Stimulated activated CD4-positive, alpha-beta T cell treated with anti-CD3 and anti-CD28 coated beads, TNF-alpha, amount 100 ng/mL, for 24 hours (primary cell): Measurements from ENCODE around the gene PDK3.

Experiments
- DNase-seq, 3 experiments: peaks; one replicate each; pipeline ENCODE4 v3.0.0-alpha.2; 2020; ENCODE audit warnings: low read depth in 3 of 3

Gene PDK3

DNA sequence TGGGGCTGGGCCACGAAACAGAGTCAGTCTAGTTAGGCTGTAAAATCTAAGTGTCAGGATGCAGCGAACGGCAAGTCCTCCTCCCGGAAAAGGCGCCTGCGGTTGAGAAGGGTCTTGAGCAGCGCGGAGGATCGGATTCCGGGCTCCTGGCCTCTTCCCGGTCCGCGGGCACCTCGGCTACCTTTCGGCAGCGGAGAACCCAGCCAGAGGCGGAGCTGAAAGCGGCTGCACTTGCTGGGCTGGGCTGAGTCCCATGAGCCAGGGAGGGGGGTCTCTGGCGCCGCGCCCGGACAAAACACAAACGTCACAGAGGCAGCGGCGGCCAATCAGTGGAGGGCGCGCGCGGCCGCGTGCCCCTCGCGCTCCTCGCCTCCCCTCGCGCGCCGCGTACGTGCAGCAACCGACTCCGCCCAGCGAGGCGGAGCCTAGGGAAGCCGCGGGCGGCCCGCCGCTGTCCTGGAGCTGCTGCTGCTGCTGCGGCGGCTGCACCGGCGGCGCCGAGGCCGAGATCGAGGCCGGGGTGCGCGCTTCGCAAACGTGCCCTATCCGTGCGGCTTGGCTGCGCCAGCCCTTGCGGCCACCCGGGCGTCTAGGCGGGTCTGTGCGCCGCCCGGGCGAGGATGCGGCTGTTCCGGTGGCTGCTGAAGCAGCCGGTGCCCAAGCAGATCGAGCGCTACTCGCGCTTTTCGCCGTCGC lies at the start of gene PDK3:
TSS of gene PDK3 (plus strand) at position 451 of the 696 bp plus-strand sequence. CDS start at position 621, 170 bp downstream.
- peak; percentile 64 to 82 (median 67) for DNase-seq

DNA sequence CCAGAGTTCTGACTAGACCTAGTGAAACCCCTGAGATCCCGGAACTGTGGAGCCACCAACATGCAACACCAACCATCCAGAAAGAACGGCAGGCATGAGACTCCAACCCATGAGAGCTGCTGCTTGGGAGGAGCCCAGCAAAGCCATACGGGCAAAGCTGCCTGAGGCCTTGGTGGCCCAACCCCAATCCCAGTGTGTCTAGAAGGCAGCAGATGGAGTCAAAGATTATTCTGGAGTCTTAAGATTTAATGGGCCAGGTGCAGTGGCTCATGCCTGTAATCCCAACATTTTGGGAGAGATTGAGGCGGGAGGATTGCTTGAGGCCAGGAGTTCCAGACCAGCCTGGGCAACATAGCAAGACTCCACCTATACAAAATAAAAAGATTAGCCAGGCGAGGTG lies 49.2 kb upstream of the PDK3 start:
- DNase-seq = no peak

DNA sequence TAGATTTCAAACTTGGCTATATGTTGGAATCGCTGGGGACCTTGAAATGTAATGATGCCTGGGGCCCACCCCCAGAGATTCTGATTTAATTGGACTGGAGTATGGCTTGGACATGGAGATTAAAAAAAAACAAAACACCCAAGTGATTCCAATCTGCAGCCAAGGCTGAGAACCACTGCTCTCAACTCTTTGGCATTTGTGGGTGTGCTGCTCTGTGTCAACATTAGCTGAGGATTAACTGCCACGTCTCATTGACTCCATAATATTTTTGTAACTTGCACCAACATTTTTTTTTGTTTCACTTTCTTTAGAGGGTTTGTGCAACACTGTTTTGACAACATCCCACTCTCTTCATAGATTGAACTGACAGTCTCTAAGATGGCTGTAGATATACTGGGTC lies 41.1 kb upstream of the PDK3 start:
- DNase-seq = no peak

DNA sequence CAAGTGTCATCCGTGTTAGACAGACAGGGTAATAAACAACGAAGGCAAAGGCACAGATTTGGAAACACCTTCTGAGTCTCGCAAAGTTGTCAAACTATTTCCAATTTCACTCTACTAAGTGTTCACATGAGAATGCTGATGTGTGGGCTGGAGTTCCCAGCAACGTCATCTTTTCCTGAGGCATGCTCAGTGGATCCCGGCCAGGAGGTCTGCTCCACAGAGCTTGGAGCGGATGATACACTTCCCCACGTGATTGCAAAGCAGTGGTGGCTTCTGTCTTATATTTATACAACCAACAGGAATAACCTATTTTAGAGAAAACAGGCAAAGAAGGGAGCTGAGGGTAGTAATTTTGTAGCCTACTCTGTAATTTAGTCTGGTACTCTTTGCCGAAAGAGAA lies 40.1 kb upstream of the PDK3 start:
- DNase-seq = no peak

DNA sequence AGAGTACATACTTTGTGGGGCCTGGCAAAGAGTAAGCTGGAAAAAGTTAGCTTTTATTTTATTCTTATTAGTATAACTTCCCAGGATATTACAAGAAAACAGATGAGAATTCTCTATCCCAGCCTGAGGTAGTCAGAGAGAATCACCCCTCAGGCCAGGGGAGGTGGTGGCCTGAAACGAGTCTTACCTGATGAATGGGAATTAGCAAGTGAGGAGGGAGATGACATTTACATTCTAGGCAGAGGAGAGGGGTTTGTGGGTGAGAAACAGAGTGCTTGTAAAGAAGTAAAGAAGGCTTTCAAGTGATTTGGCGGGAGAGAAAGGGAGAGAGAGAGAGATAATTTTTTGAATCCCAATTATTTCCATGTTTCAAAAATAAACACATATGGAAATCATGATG lies 39.3 kb upstream of the PDK3 start:
- DNase-seq = no peak

DNA sequence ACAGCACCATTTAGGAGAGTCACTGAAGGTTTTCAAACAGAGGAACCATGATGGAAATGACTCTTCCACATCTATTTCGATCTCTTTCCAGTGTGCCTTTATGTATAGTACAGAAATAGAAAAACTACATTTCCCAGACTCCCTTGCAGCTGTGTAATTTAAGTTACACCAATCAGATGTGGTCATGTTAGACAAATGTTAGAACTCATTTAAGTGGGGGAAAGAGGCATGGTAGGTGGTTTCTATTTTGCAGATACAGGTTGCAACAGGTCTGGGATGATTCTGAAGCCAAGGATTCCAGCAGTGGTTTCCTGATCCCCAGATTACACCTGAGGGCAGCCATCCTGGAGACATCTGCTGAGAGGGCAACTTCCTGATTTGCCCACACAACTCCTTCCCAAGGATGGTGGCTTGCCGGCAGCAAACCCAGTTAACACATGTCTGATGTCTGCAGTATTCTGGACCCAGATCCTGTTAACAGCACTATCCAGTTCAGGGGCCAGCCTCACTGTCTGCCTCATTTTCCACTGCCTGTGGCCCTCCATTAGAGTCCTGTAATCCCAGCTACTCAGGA lies 38.7 kb upstream of the PDK3 start:
- no peak for DNase-seq

DNA sequence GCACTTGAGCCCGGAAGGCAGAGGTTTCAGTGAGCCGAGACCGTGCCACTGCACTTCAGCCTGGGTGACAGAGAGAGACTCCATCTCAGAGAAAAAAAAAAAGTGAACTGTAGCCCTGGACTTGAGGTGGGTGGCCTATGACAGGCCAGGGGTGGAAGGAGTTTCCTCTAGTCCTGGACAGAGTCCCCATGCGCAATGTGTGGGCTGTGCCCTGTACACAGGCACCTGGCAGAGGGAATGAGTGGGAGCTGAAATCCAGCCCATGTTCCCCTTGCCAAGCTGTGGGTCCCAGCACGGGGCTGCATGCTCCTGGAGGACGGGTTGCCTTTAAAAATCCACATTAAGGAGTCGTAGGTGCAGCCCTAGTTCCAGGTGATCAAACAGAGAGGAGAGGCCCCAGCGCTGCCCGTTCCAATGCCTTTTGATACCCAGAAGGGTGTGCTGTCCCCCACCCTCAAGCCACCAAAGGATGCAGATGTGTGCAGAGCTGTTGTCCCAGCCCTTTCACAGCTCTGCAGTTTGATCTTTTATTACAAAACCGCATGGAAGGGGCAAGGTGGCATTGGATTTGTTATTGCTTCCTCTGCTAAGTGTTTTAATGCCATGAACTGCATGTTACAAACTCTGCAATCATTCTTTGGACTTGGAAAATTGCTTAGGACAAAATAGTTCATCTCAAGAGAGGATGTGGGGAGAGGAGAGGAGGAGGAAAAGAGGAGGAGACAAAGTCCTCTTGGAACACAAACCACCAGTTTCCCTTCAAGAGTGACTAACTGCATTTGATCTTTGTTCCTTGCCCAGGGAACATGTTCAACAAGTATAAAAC lies 38.0 kb upstream of the PDK3 start:
- DNase-seq = no peak

DNA sequence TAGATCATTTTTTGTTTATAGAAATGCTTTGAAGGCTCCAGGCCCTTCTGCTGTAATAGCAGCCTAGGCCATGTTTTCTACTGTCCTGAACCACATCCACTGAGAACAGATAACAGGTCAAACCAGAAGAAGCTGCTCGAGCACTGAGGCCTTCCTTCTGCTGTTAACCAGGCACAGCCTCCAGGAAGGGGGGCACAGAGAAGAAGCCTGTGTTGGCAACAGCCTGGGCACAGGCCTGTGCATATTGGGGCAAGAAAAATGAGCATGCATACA lies 37.4 kb upstream of the PDK3 start:
- no peak for DNase-seq

DNA sequence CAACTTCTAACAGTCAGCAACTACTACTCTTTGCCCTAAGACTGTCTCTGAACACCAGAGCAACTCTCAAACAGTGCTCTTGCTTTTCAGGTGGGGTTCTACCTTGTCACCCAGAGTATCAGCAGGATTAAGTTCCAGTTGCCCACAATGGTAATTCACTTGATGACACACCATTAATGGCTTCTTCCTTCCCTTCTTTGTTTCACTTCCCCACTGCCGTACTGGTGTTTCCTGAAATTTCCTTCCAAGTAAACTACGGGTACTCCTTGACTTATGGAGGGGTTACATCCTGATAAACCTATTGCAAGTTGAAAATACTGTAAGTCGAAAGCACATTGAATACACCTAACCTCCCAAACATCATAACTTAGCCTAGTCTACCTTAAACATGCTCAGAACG lies 36.6 kb upstream of the PDK3 start:
- no peak for DNase-seq

DNA sequence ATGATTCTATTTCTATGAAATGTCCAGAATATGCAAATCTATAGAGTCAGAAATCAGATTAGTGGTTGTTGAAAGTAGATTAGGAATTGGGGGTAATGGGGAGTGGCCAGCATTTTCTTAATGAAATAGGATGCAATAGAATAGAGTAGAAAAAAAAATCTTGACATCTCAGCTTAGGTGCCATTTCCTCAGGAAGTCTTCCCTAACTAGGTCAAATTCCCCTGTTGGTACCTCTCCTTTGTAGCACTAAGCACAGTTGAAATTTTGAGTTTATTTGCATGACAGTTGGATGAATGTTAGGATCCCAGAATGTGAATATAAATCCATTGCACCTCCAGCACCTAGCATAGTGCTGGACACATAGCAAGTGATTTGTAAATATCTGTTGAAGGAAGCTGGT lies 30.0 kb upstream of the PDK3 start:
- DNase-seq = no peak

DNA sequence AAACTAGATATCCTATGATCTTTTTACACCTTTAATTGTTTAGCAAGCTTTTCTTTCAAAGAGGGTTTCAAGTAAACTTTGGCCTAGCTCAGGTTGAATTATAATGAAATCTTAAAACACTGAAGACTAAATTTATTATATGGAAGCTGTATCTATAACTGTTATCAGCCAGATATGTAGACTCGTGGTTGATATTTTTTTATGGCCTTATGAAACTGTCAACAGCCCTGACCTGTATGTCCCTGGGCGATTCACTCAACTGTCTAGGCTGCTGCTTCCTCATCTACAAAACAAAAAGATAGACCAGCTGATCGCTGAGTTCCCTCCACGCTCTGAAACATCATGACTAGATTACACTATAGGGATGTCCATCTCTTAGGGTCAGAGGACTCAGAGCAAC lies 21.2 kb upstream of the PDK3 start:
- DNase-seq = no peak

DNA sequence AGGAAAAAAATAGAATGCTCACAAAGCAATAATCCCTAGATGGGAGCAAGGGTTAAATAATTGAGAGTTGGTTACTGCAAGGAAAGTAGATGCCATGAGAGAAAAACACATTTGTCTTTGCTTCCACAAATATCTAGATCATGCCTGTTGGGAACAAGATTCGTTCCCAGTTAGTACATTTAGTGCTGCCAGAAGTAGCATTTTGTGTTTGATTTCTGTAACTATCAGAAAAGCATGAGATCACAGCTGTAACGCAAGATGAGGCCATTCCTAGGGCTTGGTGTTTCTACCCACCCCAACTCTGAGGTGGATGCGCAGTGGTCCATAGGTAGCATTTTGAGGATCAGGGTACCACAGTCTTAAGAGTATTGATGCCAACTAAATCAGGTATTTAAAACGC lies 20.4 kb upstream of the PDK3 start:
- DNase-seq = no peak

DNA sequence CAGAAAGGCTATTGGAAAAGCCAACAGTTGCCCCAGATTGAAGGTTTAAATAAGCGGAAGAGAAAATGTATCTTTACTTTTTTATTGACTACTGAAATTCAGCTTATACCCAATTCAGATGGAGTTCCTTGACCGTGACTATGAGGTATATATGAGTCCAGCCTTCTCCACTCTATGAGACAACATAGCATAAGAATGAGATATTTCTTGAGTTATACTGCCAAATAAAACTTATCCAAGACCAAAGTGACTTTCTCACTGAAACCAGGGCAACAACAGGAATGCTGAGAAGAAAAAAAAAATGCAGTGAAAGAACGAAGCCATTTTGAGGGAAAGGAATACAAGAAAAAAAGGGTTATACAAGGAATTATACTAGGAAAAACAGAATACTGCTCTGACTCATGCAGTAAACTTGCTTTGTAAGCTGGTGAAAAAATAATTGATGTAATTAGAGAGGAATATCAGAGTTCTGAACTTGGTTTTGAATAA lies 16.3 kb upstream of the PDK3 start:
- no peak for DNase-seq

DNA sequence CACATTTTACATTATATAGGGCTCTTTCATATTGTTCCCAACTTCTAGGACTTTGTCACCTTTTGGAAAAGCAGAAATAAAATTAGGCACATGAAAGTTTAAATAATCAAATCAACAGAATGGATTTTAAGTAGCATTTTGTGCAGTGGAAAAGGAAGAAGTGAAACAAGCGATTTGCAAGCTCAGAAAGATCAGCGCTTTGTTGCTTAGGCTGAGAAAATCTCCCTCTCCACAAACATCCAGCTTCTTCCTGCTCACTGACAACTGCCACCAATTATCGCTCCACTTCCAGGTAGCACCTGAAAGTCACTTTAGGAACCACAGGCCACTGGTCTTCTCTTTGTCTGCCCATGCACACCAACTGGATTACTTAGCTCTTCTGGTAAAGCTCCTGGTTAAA lies 2.0 kb upstream of the PDK3 start:
- no peak for DNase-seq

DNA sequence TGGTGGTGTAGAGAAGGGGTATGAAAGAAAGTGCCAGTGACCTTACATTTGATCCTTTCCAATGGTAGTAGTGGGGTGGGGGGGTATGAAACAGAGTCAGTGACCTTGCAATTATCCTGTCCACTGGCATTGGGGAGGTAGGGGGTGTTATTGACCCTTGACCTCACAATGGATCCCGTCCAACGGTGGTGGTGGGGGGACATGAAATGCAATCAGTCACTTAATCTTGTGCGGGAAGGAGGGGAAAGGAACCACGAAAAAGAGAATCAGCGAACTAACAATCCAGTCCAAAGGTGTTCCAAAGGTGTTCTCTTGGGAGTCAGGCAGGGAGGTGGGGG lies 619 bp upstream of the PDK3 start:
- DNase-seq = no peak

DNA sequence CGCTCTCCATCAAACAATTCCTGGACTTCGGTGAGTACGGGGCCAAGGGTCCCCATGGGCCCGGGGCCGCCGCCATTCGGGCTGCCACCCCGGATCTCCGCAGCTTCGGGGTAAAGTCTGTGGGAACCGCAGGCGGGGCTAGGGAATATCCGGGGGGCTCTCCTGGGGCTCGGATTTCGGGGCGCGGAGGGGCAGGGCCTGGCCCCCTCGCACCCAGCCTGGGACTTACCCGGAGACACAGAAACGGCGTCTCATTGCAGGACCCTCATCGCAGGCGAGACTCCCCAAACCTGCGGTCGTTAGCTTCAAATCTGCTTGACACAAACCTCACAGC lies 413 bp downstream of the PDK3 start:
- DNase-seq = no peak

DNA sequence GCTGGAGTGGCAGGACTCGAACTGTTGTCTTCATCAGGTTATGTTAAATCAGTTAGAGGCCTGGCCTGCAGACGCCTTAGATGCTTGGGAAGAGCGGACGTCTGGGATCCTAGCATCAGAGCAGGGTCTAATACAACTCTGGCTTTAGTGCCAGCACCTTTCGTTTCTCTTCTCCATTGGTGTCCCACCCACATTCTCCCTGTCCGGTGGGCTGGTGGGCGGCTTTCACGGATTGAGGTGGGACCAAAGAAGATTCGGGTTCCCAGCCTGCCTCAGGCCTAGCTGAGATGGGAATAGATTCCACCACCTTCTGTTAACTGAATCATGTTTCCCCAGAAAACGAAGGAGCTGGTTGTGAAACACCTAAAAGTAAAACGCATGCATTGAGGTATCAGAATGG lies 939 bp downstream of the PDK3 start:
- no peak for DNase-seq

DNA sequence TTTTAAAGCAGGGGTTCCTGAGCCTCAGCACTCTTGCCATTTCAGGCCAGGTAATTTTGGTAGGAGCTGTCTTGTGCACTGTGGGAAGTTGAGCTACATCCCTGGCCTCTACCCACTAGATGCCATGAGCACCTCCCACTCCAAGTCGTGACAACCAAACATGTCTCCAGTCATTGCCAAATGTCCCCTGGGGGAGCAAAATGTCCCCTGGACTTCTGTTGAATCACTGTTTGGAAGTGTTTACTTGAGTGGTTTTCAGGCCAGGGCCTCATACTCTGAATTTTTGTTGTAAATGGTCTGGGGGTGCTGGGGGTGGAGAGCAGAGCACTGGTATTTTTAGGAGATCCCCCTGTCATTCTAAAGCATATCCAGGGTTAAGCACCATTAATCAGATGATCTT lies 3.2 kb downstream of the PDK3 start:
- no peak for DNase-seq

DNA sequence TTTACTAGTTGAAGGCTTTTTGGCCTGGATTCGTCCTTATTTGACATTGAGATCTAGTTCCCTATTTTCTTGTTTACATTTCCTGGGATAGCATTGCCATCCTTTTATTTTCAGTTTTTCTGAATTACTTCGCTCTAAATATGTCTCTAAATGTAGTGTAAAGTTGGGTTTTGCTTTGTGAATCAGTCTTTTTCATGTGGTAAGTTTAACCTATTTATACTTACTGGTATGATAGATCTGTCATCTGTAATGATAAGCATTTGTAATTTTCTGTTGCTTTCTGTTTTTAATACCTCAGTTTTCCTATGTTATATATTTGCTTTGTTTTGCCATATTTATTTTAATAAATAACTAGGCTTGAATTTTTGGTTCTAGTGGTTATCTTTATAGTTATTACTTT lies 6.7 kb downstream of the PDK3 start:
- DNase-seq = no peak

DNA sequence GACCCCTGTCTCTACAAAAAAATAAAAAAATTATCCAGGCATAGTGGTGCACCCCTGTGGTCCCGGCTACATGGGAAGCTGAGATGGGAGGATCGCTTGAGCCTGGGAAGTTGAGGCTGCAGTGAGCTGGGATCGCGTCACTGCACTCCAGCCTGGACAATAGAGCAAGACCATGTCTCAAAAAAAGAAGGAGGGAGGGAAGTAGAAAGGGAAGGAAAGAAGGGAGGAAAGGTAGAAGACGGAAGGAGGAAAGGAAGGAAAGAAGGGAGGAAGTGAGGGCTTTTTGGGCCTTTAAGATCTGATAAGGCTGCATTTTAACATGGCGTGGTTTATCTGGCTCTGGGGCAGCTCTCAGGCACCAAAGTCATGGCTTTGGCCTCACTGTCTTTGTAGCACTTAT lies 10.4 kb downstream of the PDK3 start:
- no peak for DNase-seq

DNA sequence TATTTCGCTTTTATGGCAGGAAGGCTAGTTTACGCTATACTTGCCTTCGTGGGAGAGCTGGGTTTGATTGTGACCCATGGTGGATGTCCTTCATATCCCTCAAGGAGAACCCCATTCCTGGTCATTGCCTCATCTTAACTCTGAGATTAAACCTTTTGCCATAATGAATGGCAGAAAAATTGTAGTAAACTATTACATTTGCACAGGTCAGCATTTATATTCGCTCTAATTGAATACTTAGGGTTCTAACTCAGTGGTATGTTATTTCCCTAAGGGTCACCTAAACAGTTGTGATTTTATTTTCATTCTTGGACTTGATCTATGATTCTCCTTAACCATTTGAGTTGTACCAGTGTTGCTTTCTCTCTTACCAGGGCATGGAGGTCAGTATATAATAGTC lies 13.4 kb downstream of the PDK3 start:
- DNase-seq = no peak

DNA sequence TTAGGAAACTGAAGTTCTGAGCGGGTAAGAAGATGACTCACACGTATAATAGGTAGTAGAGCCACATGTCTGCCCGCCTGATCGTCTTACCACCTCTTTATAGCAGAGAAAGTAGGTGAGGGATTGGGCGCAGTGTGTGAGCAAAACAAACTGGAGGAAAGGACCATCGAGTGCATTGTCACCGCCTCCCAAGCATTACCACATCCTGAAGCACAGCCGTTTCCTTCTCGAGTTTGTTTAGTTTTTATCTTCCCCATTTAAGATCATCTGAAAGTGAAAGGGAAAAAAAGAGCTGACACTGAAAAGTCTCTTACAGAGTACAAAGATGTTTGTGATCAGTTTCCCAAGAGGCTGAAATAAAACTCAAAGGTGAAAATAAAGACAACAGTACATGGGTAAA lies 14.8 kb downstream of the PDK3 start:
- DNase-seq = peak; percentile 36 to 59 (median 44)

DNA sequence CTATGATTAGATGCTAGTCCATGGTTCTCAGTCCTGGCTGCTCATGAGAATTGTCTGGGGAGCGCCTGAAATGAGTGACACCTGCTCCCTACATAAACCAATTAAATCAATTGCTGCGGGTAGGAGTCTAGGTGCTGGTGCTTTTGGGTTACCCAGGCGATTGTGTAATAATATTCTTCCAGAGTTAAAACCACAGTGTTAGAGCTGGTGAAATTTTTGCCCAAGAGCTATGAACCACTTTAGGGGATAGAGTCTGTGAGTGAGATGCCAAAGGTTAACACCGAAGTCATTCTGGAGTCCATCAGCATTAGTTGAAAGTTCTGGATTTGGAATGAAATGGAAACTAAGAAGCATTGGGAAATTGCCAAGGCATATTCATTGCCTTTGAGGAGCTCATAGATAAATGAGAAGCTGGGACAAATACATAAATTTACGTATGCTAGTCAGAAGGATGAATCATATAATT lies 15.3 kb downstream of the PDK3 start:
- DNase-seq = no peak
